HUDEP-2 (cell line): ENCODE data around the gene MOB3B.
"Not testable (repeated sequence)": the region's sequence is repeated elsewhere in the genome, so short reads cannot be mapped to it uniquely, and the experiment has no call there.

ENCODE experiments used
- DNase-seq, 76 experiments: peaks; one replicate each; lab custom pipeline; 2025; ENCODE audit not compliant: unreplicated experiment in 76 of 76; lab: John Stamatoyannopoulos, UW

MOB3B gene

GRCh38 chr9:27519466-27520465 lies 9.8 kb downstream of the MOB3B start:
- DNase-seq = no peak

GRCh38 chr9:27518809-27519208 lies 10.8 kb downstream of the MOB3B start:
- no peak for DNase-seq

GRCh38 chr9:27518006-27518405 lies 11.6 kb downstream of the MOB3B start:
- no peak for DNase-seq

DNA sequence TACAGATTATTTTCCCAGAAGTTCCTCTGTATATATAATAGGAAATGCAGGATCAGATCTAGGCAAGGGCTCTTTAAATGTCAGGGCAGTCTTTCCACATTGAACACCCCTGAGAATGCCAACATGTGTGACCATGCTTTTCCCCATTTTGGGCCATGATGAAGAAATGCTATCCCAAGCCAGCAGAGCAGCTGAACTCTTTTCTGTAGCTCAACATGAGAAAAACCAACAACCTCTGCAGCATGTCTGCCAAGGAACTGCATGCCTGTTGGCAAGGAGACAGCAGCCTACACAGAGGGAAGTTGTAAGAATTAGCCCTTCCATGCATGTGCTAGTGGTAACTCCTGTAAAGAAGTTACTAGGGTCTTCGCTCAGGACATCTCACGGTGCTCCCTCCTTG lies 15.1 kb downstream of the MOB3B start:
- no peak for DNase-seq

DNA sequence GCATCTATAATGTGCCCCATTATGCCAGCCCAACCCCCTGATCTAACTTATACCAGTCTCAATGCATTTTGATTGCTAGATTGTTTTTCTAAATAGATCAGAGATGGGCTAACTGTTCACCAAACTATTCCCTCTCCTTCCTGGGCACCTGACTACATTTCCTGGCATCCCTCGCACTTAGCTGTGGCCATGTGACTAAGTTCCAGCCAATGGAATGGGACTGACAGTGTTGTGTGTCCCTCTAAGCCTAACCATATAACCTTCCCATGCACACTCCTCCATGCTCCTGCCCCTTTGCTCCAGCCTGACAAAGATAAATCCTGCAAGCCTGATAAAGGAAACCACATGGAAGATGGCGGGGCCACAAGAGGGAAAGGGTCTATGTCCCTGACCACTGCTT lies 17.8 kb downstream of the MOB3B start:
- DNase-seq = no peak

- DNase-seq = no peak
Observed at GRCh38 chr9:27510780-27511179, 18.8 kb downstream of the MOB3B start.

- DNase-seq = no peak
Observed at GRCh38 chr9:27506981-27507380, 22.6 kb downstream of the MOB3B start.

GRCh38 chr9:27505744-27506161 lies 23.9 kb downstream of the MOB3B start:
- no peak for DNase-seq

GRCh38 chr9:27504259-27504658 lies 25.4 kb downstream of the MOB3B start:
- DNase-seq = no peak

GRCh38 chr9:27503623-27504022 lies 26.0 kb downstream of the MOB3B start:
- no peak for DNase-seq

DNA sequence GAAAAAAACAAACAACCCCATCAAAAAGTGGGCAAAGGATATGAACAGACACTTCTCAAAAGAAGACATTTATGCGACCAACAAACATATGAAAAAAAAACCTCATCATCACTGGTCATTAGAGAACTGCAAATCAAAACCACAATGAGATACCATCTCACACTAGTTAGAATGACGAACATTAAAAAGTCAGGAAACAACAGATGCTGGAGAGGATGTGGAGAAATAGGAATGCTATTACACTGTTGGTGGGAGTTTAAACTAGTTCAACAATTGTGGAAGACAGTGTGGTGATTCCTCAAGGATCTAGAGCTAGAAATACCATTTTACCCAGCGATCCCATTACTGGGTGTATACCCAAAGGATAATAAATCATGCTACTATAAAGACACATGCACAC lies 28.7 kb downstream of the MOB3B start:
- not testable (repeated sequence) for DNase-seq

DNA sequence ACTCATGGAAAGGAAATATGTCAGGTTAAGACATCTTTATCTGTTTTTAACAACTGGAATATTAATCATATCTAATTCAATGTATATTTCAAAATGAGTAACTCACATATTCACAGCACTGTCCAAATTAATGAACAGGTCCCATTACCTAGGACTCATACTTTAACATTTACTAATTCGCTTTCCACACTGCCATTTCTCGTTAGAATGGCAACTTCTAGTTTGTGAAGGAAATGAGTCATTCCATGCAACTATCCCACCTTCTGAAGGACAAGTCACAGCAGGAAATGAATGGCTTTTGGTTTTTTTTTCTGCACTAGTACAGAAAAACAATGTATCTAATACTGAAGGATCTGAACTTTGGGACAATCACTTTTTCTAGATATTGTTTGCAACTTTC lies 30.2 kb downstream of the MOB3B start:
- no peak for DNase-seq

- no peak for DNase-seq
Observed at GRCh38 chr9:27497883-27498417, 31.7 kb downstream of the MOB3B start.

DNA sequence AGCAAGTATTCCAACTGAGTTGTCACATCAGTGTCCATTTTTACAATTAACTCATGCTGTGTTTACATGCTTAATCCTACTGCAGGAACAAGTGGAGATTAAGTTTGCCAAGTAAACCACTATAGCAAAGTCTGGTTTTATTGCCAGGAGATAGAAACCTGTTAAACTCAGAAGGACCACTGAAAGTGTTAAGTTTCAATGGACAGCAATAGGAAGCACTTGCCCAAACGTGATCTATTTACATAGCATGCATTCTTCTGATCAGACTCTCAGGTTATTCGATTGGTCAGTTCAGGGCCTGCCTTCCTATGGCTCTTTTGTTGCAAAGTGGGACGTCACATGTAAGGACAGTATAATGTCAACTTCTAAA lies 33.5 kb downstream of the MOB3B start:
- DNase-seq = no peak

GRCh38 chr9:27495480-27496134 lies 34.0 kb downstream of the MOB3B start:
- DNase-seq = no peak

GRCh38 chr9:27491154-27491553 lies 38.5 kb downstream of the MOB3B start:
- no peak for DNase-seq

- DNase-seq = no peak
Observed at GRCh38 chr9:27489087-27489876, 40.3 kb downstream of the MOB3B start.

- no peak for DNase-seq
Observed at GRCh38 chr9:27487927-27488326, 41.7 kb downstream of the MOB3B start.

DNA sequence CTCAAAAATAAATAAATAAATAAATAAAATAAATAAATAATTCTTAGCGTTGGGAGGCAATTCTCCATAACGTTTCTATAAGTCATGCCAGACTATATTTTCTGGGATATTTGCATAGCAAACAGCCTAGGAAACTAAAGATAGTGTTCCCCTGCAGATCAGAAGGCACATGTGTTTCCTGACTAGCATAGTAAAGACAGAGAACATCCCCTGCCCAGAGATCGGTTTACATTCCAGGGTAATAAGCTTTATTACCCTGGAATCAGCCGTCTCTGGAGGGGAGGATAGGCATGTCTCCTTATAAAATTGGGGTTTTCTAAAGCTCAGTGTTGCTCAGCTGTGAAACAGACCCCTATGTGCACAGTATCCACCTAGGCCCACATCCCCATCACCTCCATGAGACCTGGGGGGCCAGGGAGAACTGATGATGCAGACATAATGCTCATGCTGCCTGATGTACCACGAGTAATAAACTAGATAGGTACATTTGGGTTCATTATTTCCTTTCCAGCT lies 42.4 kb downstream of the MOB3B start:
- DNase-seq = no peak

- no peak for DNase-seq
Observed at GRCh38 chr9:27485158-27485557, 44.5 kb downstream of the MOB3B start.

- DNase-seq = no peak
Observed at GRCh38 chr9:27483576-27483975, 46.0 kb downstream of the MOB3B start.
